ENCODE data around the gene PRAMEF20.
"Not testable (repeated sequence)": the region's sequence is repeated elsewhere in the genome, so short reads cannot be mapped to it uniquely, and the experiment has no call there.

The PRAMEF20 gene

DNA sequence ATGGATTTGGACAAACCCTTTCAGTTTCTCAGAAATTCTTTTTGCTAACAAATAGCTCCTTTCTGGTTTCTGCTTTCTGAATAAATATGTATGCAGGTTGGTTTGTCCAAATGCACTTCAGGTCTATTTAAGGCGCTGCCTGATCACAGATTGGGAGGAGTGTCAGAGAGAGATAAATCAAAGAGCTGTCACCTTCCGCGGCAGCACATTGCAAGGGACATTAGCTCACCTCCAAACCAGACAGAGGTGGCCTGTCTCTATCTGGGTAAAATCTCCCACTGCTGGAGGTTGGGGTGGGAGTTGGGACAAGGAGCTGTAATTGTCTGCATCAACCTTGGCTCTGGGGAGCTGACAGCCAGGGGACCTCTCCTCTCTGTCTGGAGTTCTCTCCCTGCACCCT is 25.2 kb downstream of the PRAMEF20 start:
- TF ChIP-seq, protein P1, sequence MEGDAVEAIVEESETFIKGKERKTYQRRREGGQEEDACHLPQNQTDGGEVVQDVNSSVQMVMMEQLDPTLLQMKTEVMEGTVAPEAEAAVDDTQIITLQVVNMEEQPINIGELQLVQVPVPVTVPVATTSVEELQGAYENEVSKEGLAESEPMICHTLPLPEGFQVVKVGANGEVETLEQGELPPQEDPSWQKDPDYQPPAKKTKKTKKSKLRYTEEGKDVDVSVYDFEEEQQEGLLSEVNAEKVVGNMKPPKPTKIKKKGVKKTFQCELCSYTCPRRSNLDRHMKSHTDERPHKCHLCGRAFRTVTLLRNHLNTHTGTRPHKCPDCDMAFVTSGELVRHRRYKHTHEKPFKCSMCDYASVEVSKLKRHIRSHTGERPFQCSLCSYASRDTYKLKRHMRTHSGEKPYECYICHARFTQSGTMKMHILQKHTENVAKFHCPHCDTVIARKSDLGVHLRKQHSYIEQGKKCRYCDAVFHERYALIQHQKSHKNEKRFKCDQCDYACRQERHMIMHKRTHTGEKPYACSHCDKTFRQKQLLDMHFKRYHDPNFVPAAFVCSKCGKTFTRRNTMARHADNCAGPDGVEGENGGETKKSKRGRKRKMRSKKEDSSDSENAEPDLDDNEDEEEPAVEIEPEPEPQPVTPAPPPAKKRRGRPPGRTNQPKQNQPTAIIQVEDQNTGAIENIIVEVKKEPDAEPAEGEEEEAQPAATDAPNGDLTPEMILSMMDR (conservative IDR thresholded peaks at IDR 0.05; ENCODE audit: low read length): no peak
- H3K4me3 ChIP-seq (ENCODE audit: low read length): no peak overlapping the region
- no peak for DNase-seq (ENCODE audit: low read depth)

DNA sequence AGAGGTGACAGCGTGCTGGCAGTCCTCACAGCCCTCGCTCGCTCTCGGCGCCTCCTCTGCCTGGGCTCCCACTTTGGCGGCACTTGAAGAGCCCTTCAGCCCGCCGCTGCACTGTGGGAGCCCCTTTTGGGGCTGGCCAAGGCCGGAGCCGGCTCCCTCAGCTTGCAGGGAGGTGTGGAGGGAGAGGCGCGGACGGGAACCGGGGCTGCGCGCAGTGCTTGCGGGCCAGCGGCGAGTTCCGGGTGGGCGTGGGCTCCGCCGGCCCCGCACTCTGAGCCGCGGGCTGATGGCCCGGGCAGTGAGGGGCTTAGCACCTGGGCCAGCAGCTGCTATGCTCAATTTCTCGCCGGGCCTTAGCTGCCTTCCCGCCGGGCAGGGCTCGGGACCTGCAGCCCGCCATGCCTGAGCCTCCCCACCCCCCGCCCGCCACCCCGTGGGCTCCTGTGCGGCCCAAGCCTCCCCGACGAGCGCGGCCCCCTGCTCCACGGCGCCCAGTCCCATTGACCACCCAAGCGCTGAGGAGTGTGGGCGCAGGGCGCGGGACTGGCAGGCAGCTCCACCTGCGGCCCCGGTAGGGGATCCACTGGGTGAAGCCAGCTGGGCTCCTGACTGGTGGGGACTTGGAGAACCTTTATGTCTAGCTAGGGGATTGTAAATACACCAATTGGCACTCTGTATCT is 29.0 kb downstream of the PRAMEF20 start:
- not testable (repeated sequence) for DNase-seq (ENCODE audit: low read depth); H3K4me3 ChIP-seq (ENCODE audit: low read length)

DNA sequence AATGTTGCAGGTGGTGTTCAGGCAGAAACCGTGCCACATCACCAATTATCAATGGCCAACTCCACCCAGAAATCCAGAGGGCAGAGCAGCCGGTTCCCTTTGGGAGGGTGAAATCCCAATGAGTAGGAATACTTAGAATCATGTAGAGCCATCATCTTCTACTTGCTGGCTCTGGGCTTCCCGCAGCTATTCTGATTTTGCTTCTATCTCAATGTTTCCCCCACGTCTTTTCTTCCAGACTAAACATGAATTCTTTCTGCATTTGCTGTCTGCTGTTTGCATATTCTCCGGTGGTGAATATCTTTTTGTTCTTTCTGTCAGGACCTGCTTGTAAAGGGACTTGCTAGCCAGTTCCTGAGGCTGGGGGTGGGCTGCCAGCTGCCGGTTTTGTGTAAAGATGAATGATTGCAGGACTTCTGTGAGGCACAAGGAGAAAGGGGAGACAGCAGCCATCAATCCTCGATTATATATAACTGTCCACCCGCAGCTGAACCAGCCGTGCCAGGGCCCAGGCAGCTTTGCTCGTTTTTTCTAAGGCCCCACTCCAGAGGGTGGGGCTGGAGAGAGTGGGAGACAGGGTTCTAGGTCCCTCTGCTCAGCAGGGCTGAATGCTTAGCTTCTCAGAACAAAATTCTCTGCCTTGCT is 33.2 kb downstream of the PRAMEF20 start:
- no peak for DNase-seq (ENCODE audit: low read depth)
- TF ChIP-seq, protein P1 (conservative IDR thresholded peaks at IDR 0.05; ENCODE audit: low read length): no peak
- H3K4me3 ChIP-seq (ENCODE audit: low read length): no peak overlapping the region

DNA sequence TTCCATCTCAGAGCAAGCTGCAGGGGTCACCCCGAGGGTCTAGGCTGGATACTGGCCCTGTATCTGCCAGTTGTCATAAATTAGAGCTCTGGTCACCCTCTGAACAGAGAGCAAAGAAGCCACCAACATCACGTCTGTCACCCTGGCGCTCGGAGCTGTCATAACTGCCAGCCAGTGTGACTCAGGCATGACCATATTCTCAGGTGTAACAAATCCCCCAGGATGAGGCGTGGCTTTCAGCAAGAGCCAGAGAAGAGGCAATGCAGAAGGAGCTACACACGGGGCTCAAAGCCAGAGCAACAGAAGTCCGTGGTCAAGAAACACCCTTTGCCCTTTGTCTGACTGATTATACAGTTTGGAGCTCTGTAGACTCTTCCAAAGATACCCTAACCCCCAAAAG is 40.0 kb downstream of the PRAMEF20 start:
- DNase-seq (ENCODE audit: low read depth): no peak
- H3K4me3 ChIP-seq (ENCODE audit: low read length): no peak overlapping the region
- TF ChIP-seq, protein P1 (conservative IDR thresholded peaks at IDR 0.05; ENCODE audit: low read length): no peak

DNA sequence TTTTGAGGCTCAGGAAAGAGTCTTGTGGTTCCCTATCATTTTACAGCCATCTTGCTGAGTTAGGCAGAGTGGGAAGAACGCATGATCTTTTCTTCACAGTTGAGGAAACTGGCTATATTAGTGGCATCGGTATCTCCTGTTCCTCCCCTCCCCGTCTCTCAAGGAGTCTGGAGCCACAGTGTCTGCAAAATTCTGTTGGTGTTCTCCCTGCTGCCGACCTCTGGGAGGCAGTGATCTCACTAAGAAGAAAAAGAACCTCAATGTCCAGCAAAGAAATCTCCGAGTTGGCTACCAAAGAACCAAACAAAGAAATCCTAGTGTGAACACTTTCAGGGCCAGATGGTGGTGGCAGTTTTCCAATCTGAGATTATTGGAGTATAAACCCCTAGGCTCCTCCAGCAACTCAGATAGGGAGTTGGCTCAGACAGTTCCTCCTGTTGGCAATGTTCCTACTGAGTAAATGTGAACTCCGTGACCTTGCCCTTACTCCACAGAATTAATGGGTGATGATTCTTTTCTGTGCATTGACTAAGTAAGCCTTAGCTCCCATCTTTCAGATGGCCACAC is 41.2 kb downstream of the PRAMEF20 start:
- TF ChIP-seq, protein P1 (conservative IDR thresholded peaks at IDR 0.05; ENCODE audit: low read length): no peak
- no peak overlapping the region for H3K4me3 ChIP-seq (ENCODE audit: low read length)

DNA sequence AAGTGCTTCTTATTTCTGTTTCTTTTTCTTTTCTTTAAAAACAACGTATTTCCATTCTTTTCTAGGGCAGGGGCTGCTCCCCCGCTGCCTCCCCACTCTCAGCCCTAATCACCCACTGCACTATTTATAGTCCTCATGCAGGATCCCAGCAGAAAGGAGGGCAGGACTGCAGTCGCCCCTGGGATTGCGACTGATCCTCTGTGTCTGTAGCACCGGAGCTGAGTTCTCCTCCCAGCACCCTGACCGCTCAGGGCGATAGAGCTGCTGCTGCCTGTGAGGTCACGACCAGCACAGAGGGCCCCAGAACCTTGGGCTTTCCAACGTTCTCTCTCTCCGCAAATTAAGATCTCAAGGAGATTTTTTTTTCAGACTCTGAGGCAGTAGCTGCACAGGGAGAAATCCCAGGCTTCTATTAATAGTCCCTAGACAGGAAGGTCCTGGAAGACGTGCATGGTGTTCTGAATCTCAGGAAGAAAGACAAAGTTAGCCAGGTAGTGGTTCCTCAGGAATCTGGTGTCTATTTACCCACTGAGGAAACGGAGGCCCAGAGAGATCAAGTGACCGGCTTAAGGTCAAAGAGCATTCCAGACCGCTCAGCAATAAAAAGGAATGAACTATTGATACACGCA is 46.8 kb downstream of the PRAMEF20 start:
- no peak for DNase-seq (ENCODE audit: low read depth)
- H3K4me3 ChIP-seq (ENCODE audit: low read length): no peak overlapping the region
- TF ChIP-seq, protein P1 (conservative IDR thresholded peaks at IDR 0.05; ENCODE audit: low read length): no peak

More for the DNA sequence above, 41.2 kb downstream of the PRAMEF20 start:
- no peak for DNase-seq (ENCODE audit: low read depth)

DNA sequence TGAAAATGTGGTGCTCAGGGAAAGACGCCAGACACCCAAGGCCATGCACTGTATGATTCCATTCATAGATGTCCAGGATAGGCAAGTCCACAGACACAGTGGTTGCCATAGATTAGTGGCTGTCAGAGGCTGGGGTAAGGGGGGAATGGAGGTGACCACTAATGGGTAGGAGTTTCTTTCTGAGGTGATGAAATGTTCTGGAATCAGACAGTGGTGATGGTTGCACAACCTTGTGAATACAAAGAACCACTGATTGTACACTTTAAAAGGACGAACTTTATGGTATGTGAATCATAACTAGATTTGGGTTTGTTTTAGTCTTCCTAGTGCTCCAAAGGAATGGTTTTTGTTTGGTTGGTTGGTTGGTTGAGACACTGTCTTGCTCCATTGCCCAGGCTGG is 51.7 kb downstream of the PRAMEF20 start:
- DNase-seq (ENCODE audit: low read depth): peak; percentile 6
- TF ChIP-seq, protein P1 (conservative IDR thresholded peaks at IDR 0.05; ENCODE audit: low read length): no peak
- H3K4me3 ChIP-seq (ENCODE audit: low read length): no peak overlapping the region

Data from AG10803 (cell line).